HG03558 (cell line): ENCODE results near the gene TOR2A.
"Not testable (repeated sequence)": the region's sequence is repeated elsewhere in the genome, so short reads cannot be mapped to it uniquely, and the experiment has no call there.

Source experiments
- ATAC-seq: cut with Tn5 transposase; IDR thresholded peaks from one replicate; pipeline ENCODE4 v1.9.1; 2021; ENCODE audit warnings: moderate number of reproducible peaks; ENCODE audit not compliant: unreplicated experiment; ENCODE audit errors: extremely low read depth

TOR2A gene

GRCh38 chr9:127734747-127735529 lies at the start of gene TOR2A:
TOR2A (minus strand) TSS chr9:127735294; CDS start chr9:127735270, 24 bp downstream.
- peak; percentile 50 for ATAC-seq

GRCh38 chr9:127783111-127784008 lies 48.3 kb upstream of the TOR2A start:
- ATAC-seq = no peak

- ATAC-seq = no peak
Measured at GRCh38 chr9:127781806-127782205, 46.7 kb upstream of the TOR2A start.

- not testable (repeated sequence) for ATAC-seq
Measured at GRCh38 chr9:127780909-127781308, 45.8 kb upstream of the TOR2A start.

- no peak for ATAC-seq
Measured at GRCh38 chr9:127780126-127780885, 45.2 kb upstream of the TOR2A start.

GRCh38 chr9:127779136-127779981 lies 44.3 kb upstream of the TOR2A start:
- no peak for ATAC-seq

- ATAC-seq = no peak
Measured at GRCh38 chr9:127778280-127779135, 43.4 kb upstream of the TOR2A start, which contains the start of gene SH2D3C. SH2D3C (minus strand) TSS chr9:127778666; CDS start chr9:127778627, 39 bp downstream.

GRCh38 chr9:127777368-127777980 lies 42.4 kb upstream of the TOR2A start:
- ATAC-seq = no peak

- ATAC-seq = no peak
Measured at GRCh38 chr9:127776924-127777289, 41.8 kb upstream of the TOR2A start.

GRCh38 chr9:127776195-127776923 lies 41.3 kb upstream of the TOR2A start:
- ATAC-seq = no peak

- ATAC-seq = no peak
Measured at GRCh38 chr9:127773981-127774380, 38.9 kb upstream of the TOR2A start.

GRCh38 chr9:127773272-127773671 lies 38.2 kb upstream of the TOR2A start:
- ATAC-seq = no peak

- ATAC-seq = no peak
Measured at GRCh38 chr9:127772603-127773002, 37.5 kb upstream of the TOR2A start.

- no peak for ATAC-seq
Measured at GRCh38 chr9:127771570-127772189, 36.6 kb upstream of the TOR2A start.

- peak; percentile 69 for ATAC-seq
Measured at GRCh38 chr9:127770905-127771569, 35.9 kb upstream of the TOR2A start.

- no peak for ATAC-seq
Measured at GRCh38 chr9:127770583-127770904, 35.5 kb upstream of the TOR2A start.
